A673 (cell line): ENCODE results near the gene TEDDM1. TPM values are rescaled to one million over a fixed set of nuclear protein-coding genes. Genes with fewer than 3 reads are reported as not detected.

ENCODE experiments used
- BruUV-seq: library from RNA; stranded (reverse); fragments of 400-500 nt; replicated peaks from 2 replicates; lab custom pipeline; 2021; lab: Mats Ljungman, UMichigan
- CTCF ChIA-PET: fragments of 300-600 bp; sonication (Branson Sonifier 250); formaldehyde crosslinking; loops from one replicate; lab custom pipeline; 2022; ENCODE audit warnings: antibody characterized with exemption; lab: Charles Lee
- POLR2A ChIA-PET: fragments of 300-600 bp; sonication (Branson Sonifier 250); formaldehyde crosslinking; loops from one replicate; lab custom pipeline; 2022; ENCODE audit warnings: antibody characterized with exemption; ENCODE audit not compliant: low non-redundant PET; lab: Charles Lee
- DNase-seq: peaks from one replicate; pipeline ENCODE4 v3.0.0-alpha.2; 2015; ENCODE audit warnings: low spot score
- H3K27ac ChIP-seq: fragments of 200-600 bp; sonication (generic); 2 replicates; pipeline ENCODE4 v1.5.1; 2016; ENCODE audit warnings: mixed run types, low read depth, mild to moderate bottlenecking, mixed read lengths, antibody characterized with exemption, low read length; ENCODE audit not compliant: poor library complexity, severe bottlenecking
- H3K27me3 ChIP-seq: fragments of 200-600 bp; sonication (generic); replicated peaks from 2 replicates; pipeline ENCODE4 v1.6.1; 2017; ENCODE audit warnings: mixed run types, low read depth, mild to moderate bottlenecking, mixed read lengths, antibody characterized with exemption, low read length; ENCODE audit not compliant: insufficient read depth, poor library complexity
- H3K36me3 ChIP-seq: fragments of 200-600 bp; sonication (generic); 2 replicates; pipeline ENCODE4 v1.6.1; 2016; ENCODE audit warnings: mixed run types, mild to moderate bottlenecking, mixed read lengths, antibody characterized with exemption, low read length; ENCODE audit not compliant: insufficient read depth, poor library complexity, severe bottlenecking
- H3K4me1 ChIP-seq: fragments of 200-600 bp; sonication (generic); 2 replicates; pipeline ENCODE4 v1.6.1; 2017; ENCODE audit warnings: mixed run types, mild to moderate bottlenecking, mixed read lengths, antibody characterized with exemption, low read length; ENCODE audit not compliant: insufficient read depth, poor library complexity, severe bottlenecking
- H3K4me3 ChIP-seq: fragments of 200-600 bp; sonication (generic); 2 replicates; pipeline ENCODE4 v1.5.1; 2016; ENCODE audit warnings: low read depth, mixed run types, mild to moderate bottlenecking, mixed read lengths, low read length; ENCODE audit not compliant: poor library complexity, severe bottlenecking
- H3K9me3 ChIP-seq: fragments of 200-600 bp; sonication (generic); 2 replicates; pipeline ENCODE4 v1.6.1; 2016; ENCODE audit warnings: mixed run types, low read depth, mild to moderate bottlenecking, mixed read lengths, antibody characterized with exemption, low read length; ENCODE audit not compliant: poor library complexity, severe bottlenecking
- CTCF ChIP-seq: fragments of 300-800, 200-600 bp; sonication (generic); conservative IDR thresholded peaks from 2 replicates; pipeline ENCODE4 v1.5.1; 2017; ENCODE audit warnings: low read depth, mild to moderate bottlenecking, antibody characterized with exemption, low read length, moderate library complexity, mixed read lengths
- EZH2 ChIP-seq: fragments of 200-600 bp; sonication (generic); IDR thresholded peaks from 2 replicates; pipeline ENCODE4 v1.6.1; 2017; ENCODE audit warnings: borderline replicate concordance, low read depth, mild to moderate bottlenecking, mixed read lengths, antibody characterized with exemption, low read length; ENCODE audit not compliant: poor library complexity, severe bottlenecking
- intact Hi-C: fragments of 100-400 bp; cut with micrococcal nuclease; formaldehyde crosslinking; loops from one replicate; pipeline ENCODE4 v1.10.0; 2022; ENCODE audit not compliant: unreplicated experiment
- total RNA-seq: library from RNA; stranded (reverse); gene quantifications from 2 replicates; pipeline ENCODE4 v1.2.3, GENCODE V29; 2021

TEDDM1 gene
- total RNA-seq, 1 experiment from 2014 or later: not detected

- DNase-seq: peak; percentile 65
- CTCF ChIA-PET: no interaction called here
- Histone ChIP-seq H3K4me3 (no peak overlapping the region), H3K27me3 (no peaks in the 10 kb centered on the region), H3K9me3 (no peaks in the 10 kb centered on the region), H3K27ac (no peak overlapping the region), H3K36me3 (no peaks in the 10 kb centered on the region), H3K4me1 (no peaks in the 10 kb centered on the region)
- intact Hi-C loops: loop anchor here (1.0 to 5.0 kb wide), 2 partner anchors 151 to 340 kb away; no protein-coding TSS in a partner anchor
- TF ChIP-seq EZH2: no peak
- TF ChIP-seq CTCF: peak; percentile 79
- POLR2A ChIA-PET: no interaction called here
- no TSS peak for BruUV-seq
Measured at GRCh38 chr1:182446033-182446669, 45.7 kb upstream of the TEDDM1 start.

GRCh38 chr1:182444497-182444896 lies 44.0 kb upstream of the TEDDM1 start:
- TF ChIP-seq EZH2: no peak
- TF ChIP-seq CTCF: peak; percentile 20; the same call in 1 of the 2 replicates
- Histone ChIP-seq H3K4me3 (no peak overlapping the region), H3K27me3 (no peaks in the 10 kb centered on the region), H3K4me1 (no peaks in the 10 kb centered on the region), H3K9me3 (no peaks in the 10 kb centered on the region), H3K36me3 (no peaks in the 10 kb centered on the region), H3K27ac (no peak overlapping the region)
- ChIA-PET CTCF (interaction anchor here (0.9 kb wide), 1 partner anchor 151 kb away, joined by 4 read pairs; no protein-coding TSS in a partner anchor), POLR2A (no interaction called here)
- intact Hi-C loops: no loop called here
- DNase-seq: no peak
- no TSS peak for BruUV-seq

- TF ChIP-seq EZH2: no peak
- no peak for TF ChIP-seq CTCF
- Histone ChIP-seq H3K27me3 (no peaks in the 10 kb centered on the region), H3K27ac (no peak overlapping the region), H3K4me3 (no peak overlapping the region), H3K9me3 (no peaks in the 10 kb centered on the region), H3K36me3 (no peaks in the 10 kb centered on the region), H3K4me1 (no peaks in the 10 kb centered on the region)
- ChIA-PET CTCF (no interaction called here), POLR2A (no interaction called here)
- no peak for DNase-seq
- BruUV-seq: no TSS peak
- intact Hi-C loops: no loop called here
Measured at GRCh38 chr1:182442333-182442732, 41.9 kb upstream of the TEDDM1 start.
